PC-9 (cell line): ENCODE data around the gene SUB1. TPM values are rescaled to one million over a fixed set of nuclear protein-coding genes. Genes with fewer than 3 reads are reported as not detected.

Source experiments
- BruUV-seq: library from RNA; stranded (reverse); fragments of 400-500 nt; replicated peaks from 2 replicates; lab custom pipeline; 2021; lab: Mats Ljungman, UMichigan
- CTCF ChIA-PET: fragments of 300-600 bp; sonication (Branson Sonifier 250); formaldehyde crosslinking; loops from one replicate; lab custom pipeline; 2022; ENCODE audit warnings: antibody characterized with exemption; lab: Charles Lee
- POLR2A ChIA-PET: fragments of 300-600 bp; sonication (Branson Sonifier 250); formaldehyde crosslinking; loops from one replicate; lab custom pipeline; 2022; ENCODE audit warnings: antibody characterized with exemption; ENCODE audit not compliant: unreplicated experiment; lab: Charles Lee
- DNase-seq, 2 experiments: peaks; one replicate each; pipeline versions ENCODE4 v3.0.0 to v3.0.0-alpha.2; 2015 to 2022; ENCODE audit warnings: mixed read lengths in 1 of 2
- H2AFZ ChIP-seq: fragments of 200-600 bp; sonication (generic); 2 replicates; pipeline ENCODE4 v1.8.1; 2017; ENCODE audit warnings: antibody characterized with exemption
- H3F3A ChIP-seq: fragments of 200-600 bp; sonication (generic); 2 replicates; pipeline ENCODE4 v1.8.1; 2017; ENCODE audit warnings: antibody characterized with exemption, mild to moderate bottlenecking, low read depth; ENCODE audit not compliant: insufficient read depth
- H3K27ac ChIP-seq: fragments of 200-600 bp; sonication (generic); 2 replicates; pipeline ENCODE4 v1.6.1; 2016; ENCODE audit warnings: mixed run types
- H3K27me3 ChIP-seq: fragments of 200-600 bp; sonication (generic); 2 replicates; pipeline ENCODE4 v1.6.1; 2016; ENCODE audit warnings: low read depth, mixed run types; ENCODE audit not compliant: insufficient read depth
- H3K36me3 ChIP-seq: fragments of 200-600 bp; sonication (generic); 2 replicates; pipeline ENCODE4 v1.6.1; 2016; ENCODE audit warnings: low read depth, mixed run types
- H3K4me1 ChIP-seq: fragments of 200-600 bp; sonication (generic); replicated peaks from 2 replicates; pipeline ENCODE4 v1.6.1; 2016; ENCODE audit warnings: mixed run types; ENCODE audit not compliant: insufficient read depth
- H3K4me2 ChIP-seq: fragments of 200-600 bp; sonication (generic); 2 replicates; pipeline ENCODE4 v1.6.1; 2017; ENCODE audit warnings: mixed run types
- H3K4me3 ChIP-seq: fragments of 200-600 bp; sonication (generic); 2 replicates; pipeline ENCODE4 v1.6.1; 2016; ENCODE audit warnings: mixed run types
- H3K79me2 ChIP-seq: fragments of 200-600 bp; sonication (generic); 2 replicates; pipeline ENCODE4 v1.6.1; 2017; ENCODE audit warnings: low read depth, mixed run types
- H3K9me2 ChIP-seq: fragments of 200-600 bp; sonication (generic); 2 replicates; pipeline ENCODE4 v1.8.1; 2017; ENCODE audit warnings: mild to moderate bottlenecking; ENCODE audit not compliant: insufficient read depth
- H3K9me3 ChIP-seq: fragments of 200-600 bp; sonication (generic); 2 replicates; pipeline ENCODE4 v1.8.1; 2016; ENCODE audit warnings: low read depth; ENCODE audit not compliant: insufficient read depth
- H4K20me1 ChIP-seq: fragments of 200-600 bp; sonication (generic); 2 replicates; pipeline ENCODE4 v1.8.1; 2017; ENCODE audit not compliant: insufficient read depth
- CTCF ChIP-seq: fragments of 200-600 bp; sonication (generic); conservative IDR thresholded peaks from 2 replicates; pipeline ENCODE4 v1.6.1; 2017; ENCODE audit warnings: mixed run types, antibody characterized with exemption, mild to moderate bottlenecking, moderate library complexity
- EZH2 ChIP-seq: fragments of 200-600 bp; sonication (generic); IDR thresholded peaks from 2 replicates; pipeline ENCODE4 v1.8.0; 2017; ENCODE audit warnings: antibody characterized with exemption, low read depth
- intact Hi-C: fragments of 100-400 bp; cut with micrococcal nuclease; formaldehyde crosslinking; loops from one replicate; pipeline ENCODE4 v1.10.0; 2022; ENCODE audit not compliant: unreplicated experiment
- total RNA-seq: library from RNA; stranded (reverse); gene quantifications from 2 replicates; pipeline ENCODE4 v1.2.3, GENCODE V29; 2021

Gene SUB1
- total RNA-seq, 1 experiment from 2014 or later, result 328 TPM

- H4K20me1 ChIP-seq, result peaks cover 26% of the 10 kb centered on the region
- no peaks in the 10 kb centered on the region for H3K9me3 ChIP-seq
- ChIA-PET POLR2A (no interaction called here), CTCF (interaction anchor here (0.6 kb wide), 1 partner anchor 14 kb away, joined by 6 read pairs; no protein-coding TSS in a partner anchor)
- H3K27ac ChIP-seq, result no peak overlapping the region
- no peak overlapping the region for H3K4me3 ChIP-seq
- H3K4me1 ChIP-seq, result no peaks in the 10 kb centered on the region
- no peaks in the 10 kb centered on the region for H3K9me2 ChIP-seq
- DNase-seq, result no peak
- no TSS peak for BruUV-seq
- no peaks in the 10 kb centered on the region for H3F3A ChIP-seq
- H3K36me3 ChIP-seq, result peaks cover 68% of the 10 kb centered on the region
- TF ChIP-seq EZH2, result no peak
- TF ChIP-seq CTCF, result no peak
- H2AFZ ChIP-seq, result no peak overlapping the region
- intact Hi-C loops, result no loop called here
- H3K27me3 ChIP-seq, result no peaks in the 10 kb centered on the region
- no peaks in the 10 kb centered on the region for H3K79me2 ChIP-seq
- no peak overlapping the region for H3K4me2 ChIP-seq
These were observed 14.8 kb downstream of the SUB1 start for GRCh38 chr5:32600054-32600622.

GRCh38 chr5:32601623-32602295, 16.4 kb downstream of the SUB1 start:
- H3K27me3 ChIP-seq, result no peaks in the 10 kb centered on the region
- POLR2A ChIA-PET, result no interaction called here
- H4K20me1 ChIP-seq, result peaks cover 12% of the 10 kb centered on the region
- peaks cover 51% of the 10 kb centered on the region for H3K36me3 ChIP-seq
- H3K9me2 ChIP-seq, result no peaks in the 10 kb centered on the region
- no peak overlapping the region for H2AFZ ChIP-seq
- no TSS peak for BruUV-seq
- no peaks in the 10 kb centered on the region for H3F3A ChIP-seq
- no peak for DNase-seq
- intact Hi-C loops, result no loop called here
- H3K4me2 ChIP-seq, result no peak overlapping the region
- TF ChIP-seq EZH2 (no peak), CTCF (no peak)
- no peak overlapping the region for H3K27ac ChIP-seq
- no peak overlapping the region for H3K4me3 ChIP-seq
- no peaks in the 10 kb centered on the region for H3K4me1 ChIP-seq
- no peaks in the 10 kb centered on the region for H3K79me2 ChIP-seq
- CTCF ChIA-PET, result no interaction called here
- H3K9me3 ChIP-seq, result no peaks in the 10 kb centered on the region

DNA sequence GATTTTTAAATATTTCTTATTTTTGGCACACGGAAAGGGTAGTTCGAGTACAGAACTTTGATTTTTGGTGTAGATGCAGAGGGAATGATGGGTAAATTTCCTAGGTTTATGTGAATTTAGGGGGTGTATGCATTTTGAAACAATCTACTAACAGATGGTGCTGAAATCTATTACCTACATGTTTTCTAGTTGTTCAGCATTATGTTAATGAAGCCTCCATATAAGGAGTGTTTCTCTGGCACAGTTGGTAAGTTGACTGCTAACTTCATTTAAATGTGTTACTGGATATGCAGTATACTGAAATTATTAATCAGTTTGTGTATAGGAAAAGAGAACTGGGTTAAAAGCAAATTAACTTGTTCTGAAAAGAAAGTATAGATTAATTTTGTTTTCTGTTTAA, 17.5 kb downstream of the SUB1 start:
- no peaks in the 10 kb centered on the region for H3K9me2 ChIP-seq
- POLR2A ChIA-PET, result interaction anchor here (0.6 kb wide), 1 partner anchor 388 kb away, joined by 6 read pairs; no protein-coding TSS in a partner anchor
- no peaks in the 10 kb centered on the region for H3K27me3 ChIP-seq
- no peak overlapping the region for H3K27ac ChIP-seq
- no TSS peak for BruUV-seq
- H3K9me3 ChIP-seq, result no peaks in the 10 kb centered on the region
- intact Hi-C loops, result no loop called here
- no peak for DNase-seq
- H3K36me3 ChIP-seq, result peaks cover 44% of the 10 kb centered on the region
- no peak for TF ChIP-seq CTCF
- no peak for TF ChIP-seq EZH2
- CTCF ChIA-PET, result no interaction called here
- H2AFZ ChIP-seq, result no peak overlapping the region
- no peaks in the 10 kb centered on the region for H3K79me2 ChIP-seq
- H3K4me2 ChIP-seq, result no peak overlapping the region
- no peaks in the 10 kb centered on the region for H3K4me1 ChIP-seq
- no peak overlapping the region for H3K4me3 ChIP-seq
- H3F3A ChIP-seq, result no peaks in the 10 kb centered on the region; the same call in 1 of the 2 replicates
- peaks cover 3% of the 10 kb centered on the region; the same call in 1 of the 2 replicates for H4K20me1 ChIP-seq
